HG03108 (cell line): ENCODE data around the gene NPB.

Source experiments
- ATAC-seq: cut with Tn5 transposase; IDR thresholded peaks from one replicate; pipeline ENCODE4 v1.9.1; 2021; ENCODE audit warnings: moderate library complexity; ENCODE audit not compliant: unreplicated experiment

Gene NPB

DNA sequence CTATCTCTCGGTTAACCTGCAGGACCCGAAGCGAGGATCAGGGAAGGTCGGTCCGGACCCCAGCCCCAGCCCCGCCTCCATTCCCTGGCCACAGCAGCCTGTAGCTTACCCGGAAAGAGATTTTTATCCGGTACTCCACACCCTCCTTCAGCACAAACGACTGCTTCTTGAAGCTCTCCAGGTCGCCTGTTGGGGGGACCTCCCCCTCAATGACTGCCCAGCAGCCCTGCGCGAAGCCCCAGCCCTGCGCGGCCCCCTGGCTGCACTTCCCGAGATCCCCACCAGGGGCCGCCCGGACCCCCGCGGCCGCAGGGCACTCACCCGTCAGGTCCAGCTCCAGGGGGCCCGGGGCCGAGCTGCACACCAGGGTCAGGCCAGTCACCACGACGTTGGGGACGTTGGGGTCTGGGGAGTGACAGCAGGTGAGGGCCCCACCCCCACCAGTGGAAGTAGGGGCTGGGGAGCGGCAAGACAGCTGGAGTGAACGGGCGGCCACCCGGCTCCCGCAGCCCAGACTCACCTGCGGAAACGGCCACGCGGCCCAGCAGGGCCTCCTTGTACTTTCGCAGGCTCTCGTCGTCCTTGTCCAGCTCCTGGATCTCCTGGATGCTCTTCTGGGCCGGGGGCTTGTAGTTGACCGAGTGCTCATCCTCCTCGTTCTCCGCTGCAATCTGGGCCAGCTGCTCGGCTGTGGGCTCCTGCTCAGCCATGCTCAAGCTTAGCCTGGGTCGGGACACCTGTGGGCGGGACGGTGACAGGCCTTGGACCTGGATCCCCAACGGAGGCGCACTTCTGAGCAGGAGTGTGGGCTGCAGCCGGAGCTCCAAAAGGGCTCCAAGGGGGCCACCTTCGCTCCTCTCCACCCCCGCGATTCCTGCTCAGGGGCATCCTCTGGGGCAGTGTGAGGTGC, 32.6 kb upstream of the NPB start:
- no peak for ATAC-seq

DNA sequence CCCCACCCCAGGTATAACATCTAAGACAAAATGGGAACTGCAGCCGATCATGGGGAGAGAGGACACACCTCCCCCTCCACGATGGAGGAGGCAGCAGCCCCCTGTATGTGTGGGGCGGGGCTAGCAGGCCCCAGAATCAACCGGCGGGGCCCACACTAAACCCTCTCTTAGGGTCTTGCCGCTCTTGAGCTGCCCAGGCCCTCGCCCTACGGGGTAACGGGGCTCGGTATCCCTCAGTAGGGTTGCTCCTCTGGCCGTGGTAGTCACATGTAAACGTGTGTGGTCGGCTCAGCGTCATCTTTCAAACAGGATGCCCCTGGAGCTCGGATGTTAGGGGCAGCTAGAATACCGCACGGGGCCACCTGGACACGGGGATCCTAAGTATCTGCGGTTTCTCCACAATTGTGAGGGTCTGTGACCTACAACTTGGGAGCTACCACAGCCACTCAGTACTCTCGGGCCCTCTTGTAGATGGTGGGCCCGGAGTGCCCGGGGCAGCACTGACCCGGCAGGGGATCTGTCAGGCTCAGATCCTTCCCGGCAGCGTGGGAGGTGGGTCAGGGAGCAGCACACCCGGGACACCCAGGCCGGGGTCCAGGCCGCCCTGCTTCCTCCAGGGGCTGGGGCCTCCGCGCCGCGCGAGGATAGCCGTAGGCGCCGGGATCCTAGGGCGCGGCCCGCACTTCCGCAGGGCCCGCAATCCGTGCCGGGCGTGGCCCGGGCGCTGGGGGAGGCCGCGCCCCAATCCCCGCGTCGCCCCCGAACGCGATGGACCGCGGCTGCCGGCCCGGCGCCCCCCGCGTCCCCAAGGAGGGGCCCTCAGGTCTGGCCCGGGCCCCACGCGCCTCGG, 31.7 kb upstream of the NPB start:
- ATAC-seq: no peak

- ATAC-seq: no peak
Observed at GRCh38 chr17:81870981-81871386, 31.1 kb upstream of the NPB start, which contains the start of gene ARHGDIA. TSS of gene ARHGDIA (minus strand) at chr17:81871337. CDS start at chr17:81869930, 1,407 bp downstream.

GRCh38 chr17:81871387-81872230, 30.4 kb upstream of the NPB start:
- no peak for ATAC-seq

DNA sequence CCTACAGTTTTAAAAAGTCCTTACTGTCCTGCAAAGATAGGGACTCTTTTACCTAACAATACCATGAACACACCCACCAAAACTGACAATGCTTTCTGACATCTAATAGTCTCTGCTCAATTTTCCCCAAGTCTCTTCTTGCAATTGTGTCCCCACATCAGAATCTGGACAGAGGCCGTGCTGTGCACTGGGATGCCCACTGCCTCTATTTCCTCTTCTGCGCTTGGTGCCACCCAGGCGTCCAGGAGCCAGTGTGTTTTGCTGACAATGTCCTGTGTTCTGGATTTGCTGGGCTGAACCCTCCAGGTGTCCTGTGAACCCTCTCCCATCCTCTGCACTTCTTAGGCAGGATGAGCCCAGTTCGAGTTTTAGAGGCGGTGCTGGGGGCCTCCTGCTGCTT, 24.5 kb upstream of the NPB start:
- no peak for ATAC-seq

DNA sequence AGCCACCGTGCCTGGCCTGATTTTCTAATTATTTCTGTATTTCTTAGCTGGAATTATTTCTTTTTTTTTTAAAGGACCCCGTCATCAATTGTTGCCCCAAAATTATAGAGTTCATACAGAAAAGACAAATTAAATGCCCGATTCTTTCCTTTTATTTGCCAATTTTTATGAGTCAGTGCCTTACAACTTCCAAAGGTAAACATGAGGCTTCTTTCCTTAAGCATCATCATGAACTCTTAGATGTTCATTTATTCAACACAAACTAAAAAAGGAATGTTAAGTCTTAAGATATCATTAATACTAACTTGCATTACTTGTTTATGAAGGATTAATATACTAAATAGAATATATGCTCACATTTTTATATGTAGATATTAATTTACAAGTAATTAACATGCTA, 23.7 kb upstream of the NPB start:
- ATAC-seq: no peak

GRCh38 chr17:81879121-81879520, 22.9 kb upstream of the NPB start:
- ATAC-seq: no peak

- no peak for ATAC-seq
Observed at GRCh38 chr17:81884520-81884919, 17.5 kb upstream of the NPB start.

DNA sequence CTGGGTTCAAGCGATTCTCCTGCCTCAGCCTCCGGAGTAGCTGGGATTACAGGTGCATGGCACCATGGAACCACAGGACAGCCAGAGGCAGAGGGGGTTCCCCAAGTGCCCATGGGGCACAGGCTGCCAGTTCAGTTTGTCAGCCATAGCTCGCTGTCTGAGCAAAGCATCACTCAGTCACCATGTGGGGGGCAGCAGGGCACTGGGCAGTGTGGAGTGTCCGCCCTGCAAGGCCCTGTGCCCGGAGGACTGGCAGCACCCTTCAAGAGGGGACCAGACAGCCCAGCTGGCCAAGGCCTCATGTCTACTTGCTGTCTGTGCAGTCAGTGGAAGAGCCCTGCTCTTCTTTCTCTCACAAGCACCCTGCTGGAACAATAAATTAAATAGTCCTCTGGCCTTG, 17.1 kb upstream of the NPB start:
- no peak for ATAC-seq

- no peak for ATAC-seq
Observed at GRCh38 chr17:81885454-81885853, 16.6 kb upstream of the NPB start.

DNA sequence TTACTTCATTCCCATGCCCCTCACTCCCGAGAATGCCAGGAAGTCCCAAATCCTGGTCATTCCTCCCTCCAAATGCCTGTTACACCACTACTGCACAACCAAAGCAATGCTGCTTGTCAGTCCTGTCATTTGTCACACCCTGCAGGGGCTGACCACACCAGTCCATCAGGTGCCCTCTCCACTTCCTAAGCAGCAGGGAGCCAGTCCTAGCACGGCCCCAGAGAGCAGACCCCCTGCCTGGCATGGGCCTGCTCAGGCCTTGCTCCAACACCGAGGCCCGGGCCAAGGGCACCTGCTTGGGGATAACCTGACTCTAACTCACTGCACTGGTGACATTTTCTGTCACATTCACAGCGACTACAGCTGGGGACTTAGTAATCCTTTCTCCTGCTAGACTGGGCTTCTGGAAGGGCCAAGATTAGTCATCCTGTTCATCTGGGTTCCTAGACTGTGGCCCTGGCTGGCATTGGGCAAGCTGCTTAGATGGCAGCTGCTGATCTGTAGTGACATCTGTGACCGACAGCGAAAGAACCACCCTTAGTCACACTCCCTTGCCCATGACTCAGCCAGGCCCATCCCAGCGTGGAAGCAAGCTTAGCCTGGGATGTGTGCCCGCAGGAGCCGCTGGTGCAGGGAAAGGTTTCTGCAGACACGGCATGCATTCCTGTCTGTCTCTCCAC, 16.0 kb upstream of the NPB start:
- ATAC-seq: no peak

- ATAC-seq: no peak
Observed at GRCh38 chr17:81888105-81888987, 13.7 kb upstream of the NPB start.

GRCh38 chr17:81888988-81889595, 12.9 kb upstream of the NPB start:
- no peak for ATAC-seq

DNA sequence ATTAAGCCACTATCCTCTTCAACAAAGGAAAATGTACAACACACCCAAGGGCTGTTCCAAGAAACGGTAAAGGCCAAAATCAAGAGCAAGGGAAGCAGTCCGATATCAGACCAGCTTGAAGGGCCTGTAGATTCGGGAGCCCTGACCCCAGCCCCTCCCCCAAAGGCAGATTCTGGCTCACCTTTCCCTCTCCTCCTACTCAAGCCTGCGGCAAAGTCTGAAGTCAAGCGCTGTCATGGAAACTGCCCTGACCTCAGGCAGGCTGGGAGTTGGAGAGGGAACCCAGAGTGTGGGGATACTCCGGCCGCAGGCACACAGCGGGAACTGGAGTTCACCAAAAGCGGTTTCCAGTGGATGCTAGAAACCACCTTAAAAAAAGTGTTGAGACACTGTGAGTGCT, 12.4 kb upstream of the NPB start:
- ATAC-seq: no peak

DNA sequence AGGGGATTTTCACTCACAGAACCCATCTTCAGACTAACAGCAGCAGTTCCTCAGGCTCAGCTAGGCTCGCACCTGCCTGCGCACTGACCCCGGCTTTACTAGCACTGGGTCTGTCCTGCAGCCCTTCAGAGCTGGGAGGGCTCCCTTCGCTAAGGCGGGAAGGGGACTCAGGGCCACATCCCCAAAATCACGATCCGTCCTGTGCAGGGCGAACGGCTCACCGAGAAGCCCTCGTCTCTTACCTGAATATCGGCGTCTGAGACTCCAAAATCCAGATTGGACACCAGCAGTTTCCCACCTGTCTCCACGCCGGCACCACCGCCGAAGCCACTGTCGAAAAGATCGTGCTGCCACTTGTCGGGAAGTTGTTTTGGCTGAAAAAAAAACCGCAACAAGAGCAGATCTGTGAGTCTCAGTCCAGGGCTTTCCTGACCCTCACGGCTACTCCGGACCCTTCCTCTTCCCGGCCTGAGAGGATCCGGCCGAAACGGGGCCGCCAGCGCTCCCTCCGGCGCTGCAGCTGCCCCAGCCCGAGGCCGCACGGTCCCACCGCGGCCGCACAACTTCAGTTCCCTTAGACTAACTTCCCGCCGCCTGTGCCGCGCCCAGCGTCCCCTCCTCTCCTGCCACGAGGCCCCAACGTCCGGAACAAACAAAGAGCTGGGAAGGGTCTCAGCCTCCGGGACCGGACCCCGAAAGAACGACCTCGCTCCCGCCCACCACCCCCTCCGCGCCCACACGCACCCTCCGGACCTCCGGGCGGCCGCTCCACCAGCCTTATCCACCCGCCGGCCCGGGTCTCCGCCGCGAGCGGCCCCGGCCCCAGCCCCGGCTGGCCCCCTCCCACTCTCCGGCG, 11.4 kb upstream of the NPB start:
- ATAC-seq: peak; percentile 11

GRCh38 chr17:81891303-81891552, 10.8 kb upstream of the NPB start:
- ATAC-seq: no peak

DNA sequence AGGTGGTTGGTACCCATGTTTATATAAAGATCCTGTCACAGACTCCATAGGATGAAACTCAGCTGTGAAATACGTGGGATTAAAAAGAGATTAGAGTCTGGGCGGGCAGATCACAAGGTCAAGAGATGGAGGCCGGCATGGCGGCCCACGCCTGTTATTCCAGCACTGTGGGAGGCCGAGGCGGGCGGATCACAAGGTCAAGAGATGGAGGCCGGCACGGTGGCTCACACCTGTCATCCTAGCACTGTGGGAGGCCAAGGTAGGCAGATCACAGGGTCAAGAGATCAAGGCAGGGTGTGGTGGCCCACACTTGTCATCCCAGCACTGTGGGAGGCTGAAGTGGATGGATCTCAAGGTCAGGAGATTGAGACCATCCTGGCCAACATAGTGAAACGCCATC, 6.6 kb upstream of the NPB start:
- ATAC-seq: no peak
